Psoas muscle (tissue), 8 donors: ENCODE measurements around the gene MCM3. TPM values are rescaled to one million over a fixed set of nuclear protein-coding genes. Genes with fewer than 3 reads are reported as not detected.

Experiments used
- ATAC-seq, 4 donors: fragments of 200-7000 bp; cut with Tn5 transposase; one replicate each; pipeline ENCODE4 v1.9.1; 2020; ENCODE audit warnings: moderate library complexity in 3 of 4, mild to moderate bottlenecking in 2 of 4
- DNase-seq, 2 donors: peaks; one replicate each; pipeline ENCODE4 v3.0.0-alpha.2; 2020
- H3K27ac ChIP-seq: fragments of 200-600 bp; one replicate; pipeline ENCODE4 v1.8.0; 2022
- H3K27me3 ChIP-seq, 3 donors: fragments of 200-600 bp in 1 of 3; one replicate each; pipeline versions ENCODE4 v1.6.1 to v1.8.0; 2013 to 2022; ENCODE audit warnings: low read length in 2 of 3, mild to moderate bottlenecking in 2 of 3, moderate library complexity in 1 of 3; ENCODE audit not compliant: insufficient read depth in 3 of 3
- H3K36me3 ChIP-seq, 2 donors: fragments of 200-600 bp in 1 of 2; one replicate each; pipeline versions ENCODE4 v1.6.1 to v1.8.0; 2013 to 2022; ENCODE audit warnings: low read depth in 1 of 2, mild to moderate bottlenecking in 1 of 2, moderate library complexity in 1 of 2; ENCODE audit not compliant: insufficient read depth in 1 of 2
- H3K4me1 ChIP-seq: fragments of 200-600 bp; one replicate; pipeline ENCODE4 v1.8.0; 2022
- H3K4me3 ChIP-seq: fragments of 200-600 bp; one replicate; pipeline ENCODE4 v1.8.0; 2022; ENCODE audit warnings: mild to moderate bottlenecking
- H3K9me3 ChIP-seq: fragments of 200-600 bp; one replicate; pipeline ENCODE4 v1.8.0; 2022
- CTCF ChIP-seq: fragments of 200-600 bp; IDR thresholded peaks from one replicate; pipeline ENCODE4 v1.8.0; 2022; ENCODE audit warnings: antibody characterized with exemption
- WGBS, 3 donors: extraction: QIAGEN DNeasy Blood & Tissue Kit; methylation state at CpG; one replicate each; pipeline versions ENCODE4 v1.1.6 to v1.1.7; 2013; 5-methylcytosine and 5-hydroxymethylcytosine counted together
- intact Hi-C, 2 donors: fragments of 100-400 bp; cut with DNase I; formaldehyde crosslinking; loops; one replicate each; pipeline versions ENCODE4 v1.11.0 to v1.14.2; 2022
- polyA plus RNA-seq, 3 donors: library from polyadenylated mRNA; stranded (reverse); fragments of 200-250 nt; gene quantifications; one replicate each; pipeline ENCODE4 v1.2.3, GENCODE V29; 2013
- total RNA-seq, 4 donors: library from RNA; stranded (reverse); fragmentation: NEBNext Ultra II Directional in 2 of 4; extraction: Animal tissue kit (Norgen Biotek cat#: 25700) in 2 of 4; gene quantifications; one replicate each; pipeline versions ENCODE4 v1.2.1 to v1.2.4, GENCODE V29; 2021 to 2023
- donor health status: healthy with polysubstance abuse.
- donor health status: DM: no; HTN: no; CAD: no; lungs with moderate emphysema.
- donor health status: Bipolar disorder and iron deficiency.
- donor health status: healthy.
- donor health status: DM: yes; HTN: yes; CAD: no.
- donor health status: DM: no; HTN: no; CAD: no.
- donor health status: DM: no; HTN: no; CAD: no.
- donor health status: DM: yes; HTN: yes; CAD: no.

The MCM3 gene
- total and polyA plus RNA-seq, 7 donors, result 7.6 to 25.0 (median 11.2) TPM

- intact Hi-C loops, result no loop called here
- TF ChIP-seq CTCF, result no peak
Measured at GRCh38 chr6:52251113-52251512, 33.4 kb downstream of the MCM3 start.

GRCh38 chr6:52249078-52249477 is 35.5 kb downstream of the MCM3 start:
- Histone ChIP-seq H3K9me3 (no peaks in the 10 kb centered on the region), H3K36me3 (no peaks in the 10 kb centered on the region), H3K4me1 (no peaks in the 10 kb centered on the region), H3K4me3 (no peak overlapping the region), H3K27ac (no peak overlapping the region), H3K27me3 (peaks cover 0 to 11% (median 6%) of the 10 kb centered on the region in 3 donors)
- intact Hi-C loops, result no loop called here
- no peak for DNase-seq
- no peak for TF ChIP-seq CTCF
- 76 to 93% (median 79%) methylated on average over 2 of the region's 2 CpGs for WGBS, 3 donors
- ATAC-seq, result no peak

More at GRCh38 chr6:52251113-52251512, 33.4 kb downstream of the MCM3 start:
- DNase-seq (no peak), ATAC-seq (no peak)
- Histone ChIP-seq H3K27ac (no peak overlapping the region), H3K36me3 (no peaks in the 10 kb centered on the region), H3K4me1 (no peaks in the 10 kb centered on the region), H3K9me3 (no peaks in the 10 kb centered on the region), H3K4me3 (no peak overlapping the region), H3K27me3 (peaks cover 0 to 25% (median 6%) of the 10 kb centered on the region in 3 donors)

DNA sequence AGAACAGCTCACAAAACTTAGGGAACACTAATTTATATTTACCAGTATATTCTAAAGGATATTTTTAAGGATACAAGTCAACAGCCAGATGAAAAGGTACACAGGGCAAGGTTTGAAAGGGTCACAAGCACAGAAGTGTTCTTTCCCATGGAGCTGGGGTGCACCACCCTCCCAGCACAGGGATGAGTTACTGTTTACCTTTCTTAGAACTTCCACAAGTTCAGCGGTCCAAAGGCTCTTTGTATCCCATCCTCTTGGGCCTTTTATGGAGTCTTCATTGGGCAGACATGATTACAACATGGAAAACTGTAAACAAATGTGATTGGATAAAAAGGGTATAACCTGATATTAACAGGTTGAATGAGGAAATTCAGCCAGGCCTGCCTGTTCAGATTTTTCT is 39.1 kb downstream of the MCM3 start:
- DNase-seq (no peak), ATAC-seq (no peak)
- no peaks in the 10 kb centered on the region for H3K4me1 ChIP-seq
- intact Hi-C loops, result no loop called here
- H3K27me3 ChIP-seq, result no peaks in the 10 kb centered on the region
- no peak overlapping the region for H3K27ac ChIP-seq
- H3K9me3 ChIP-seq, result no peaks in the 10 kb centered on the region
- TF ChIP-seq CTCF, result no peak
- no peak overlapping the region for H3K4me3 ChIP-seq
- H3K36me3 ChIP-seq, result no peaks in the 10 kb centered on the region
- 89 to 93% (median 92%) methylated on average over 1 of the region's 1 CpG for WGBS, 3 donors

DNA sequence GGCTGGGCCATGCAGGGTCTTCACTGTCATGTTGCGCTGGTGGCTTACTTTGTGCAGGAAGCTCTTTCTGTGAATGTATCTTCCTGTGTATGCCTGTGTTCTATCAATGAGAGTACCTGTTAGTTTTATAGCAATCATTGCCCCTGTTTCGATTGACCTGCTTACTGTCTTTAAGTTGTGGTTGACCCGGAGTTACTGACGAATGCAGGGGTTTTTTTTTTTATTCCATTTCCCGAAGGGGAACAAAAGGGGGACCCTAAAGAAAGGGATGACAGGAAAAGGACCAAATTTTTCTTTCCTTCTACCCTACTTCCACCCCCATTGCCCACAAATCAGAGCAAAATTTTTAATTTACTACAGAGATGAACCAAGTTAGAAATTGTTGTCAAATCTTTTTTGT is 40.1 kb downstream of the MCM3 start, which contains the start of gene IL17F:
TSS of gene IL17F (minus strand) at position 101 of the 400 bp plus-strand sequence. CDS start at position 30, 71 bp downstream.
- Histone ChIP-seq H3K27ac (no peak within 1 kb of the TSS), H3K27me3 (no peaks in the 10 kb centered on the region), H3K9me3 (no peaks in the 10 kb centered on the region), H3K36me3 (no peaks in the 10 kb centered on the region), H3K4me3 (no peak within 1 kb of the TSS), H3K4me1 (no peaks in the 10 kb centered on the region)
- no peak for TF ChIP-seq CTCF
- no peak for DNase-seq
- intact Hi-C loops, result no loop called here
- 84 to 90% (median 85%) methylated on average over 5 of the region's 5 CpGs for WGBS, 3 donors
- no peak for ATAC-seq

DNA sequence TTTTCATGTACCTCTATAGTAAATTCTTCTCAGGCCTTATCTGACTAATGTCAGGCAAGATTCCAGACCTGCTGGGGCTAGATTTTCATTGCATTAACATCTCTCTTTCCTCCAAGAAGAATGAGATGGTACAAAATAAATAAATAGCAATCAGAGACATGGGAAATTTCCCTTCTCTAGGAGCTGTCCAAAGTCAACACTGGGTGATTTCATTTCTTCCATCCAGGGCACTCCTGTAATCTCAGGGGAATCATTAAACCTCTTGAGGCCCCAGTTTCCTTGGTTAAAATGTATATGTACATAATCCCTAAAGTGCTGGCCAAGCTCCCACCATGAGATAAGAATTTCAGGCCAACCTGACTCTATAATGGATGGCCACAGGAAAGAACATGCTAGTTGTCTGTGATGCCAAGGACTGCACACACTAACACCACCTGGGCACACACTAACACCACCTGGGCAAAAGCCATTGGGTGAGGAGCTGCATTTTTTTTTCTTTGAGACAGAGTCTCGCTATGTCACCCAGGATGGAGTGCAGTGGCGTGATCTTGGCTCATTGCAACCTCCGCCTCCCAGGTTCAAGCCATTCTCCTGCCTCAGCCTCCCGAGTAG is 41.2 kb downstream of the MCM3 start:
- Histone ChIP-seq H3K9me3 (no peaks in the 10 kb centered on the region), H3K27me3 (no peaks in the 10 kb centered on the region), H3K36me3 (no peaks in the 10 kb centered on the region), H3K4me1 (no peaks in the 10 kb centered on the region), H3K27ac (no peak overlapping the region), H3K4me3 (no peak overlapping the region)
- ATAC-seq, result no peak
- TF ChIP-seq CTCF, result no peak
- intact Hi-C loops, result no loop called here
- DNase-seq, result no peak
- 89 to 98% (median 93%) methylated on average over 4 of the region's 4 CpGs for WGBS, 3 donors
